SU-DHL-6 (cell line): ENCODE data around the gene CRTC3.

Experiments
- CTCF ChIP-seq: fragments of 200-600 bp; sonication (generic); IDR thresholded peaks from one replicate; pipeline ENCODE4 v1.5.1; 2017; ENCODE audit warnings: antibody characterized with exemption, mild to moderate bottlenecking, low read length, moderate library complexity; ENCODE audit not compliant: insufficient read depth, poor library complexity, severe bottlenecking
- EZH2phosphoT487 ChIP-seq: fragments of 200-600 bp; sonication (generic), shearing (Covaris generic); conservative IDR thresholded peaks from 2 replicates; pipeline ENCODE4 v1.6.1; 2018; ENCODE audit warnings: mild to moderate bottlenecking, antibody characterized with exemption, low read length, moderate library complexity, mixed read lengths

- TF ChIP-seq CTCF (no peak), EZH2phosphoT487 (no peak)
Measured at GRCh38 chr15:90650956-90651689, 121.4 kb downstream of the CRTC3 start.
